ENCODE data around the gene KCNQ1.

The KCNQ1 gene

GRCh38 chr11:2687223-2687530 lies 242.4 kb downstream of the KCNQ1 start:
- no peak for DNase-seq (ENCODE audit: low read depth)
- TF ChIP-seq CTCF (IDR thresholded peaks at IDR 0.05; ENCODE audit: insufficient read depth, low read depth, low read length, missing control alignments) = no peak
- no peak overlapping the region for H3K4me3 ChIP-seq (ENCODE audit: low read length)

GRCh38 chr11:2687782-2688191 lies 243.0 kb downstream of the KCNQ1 start:
- H3K4me3 ChIP-seq (ENCODE audit: low read length) = no peak overlapping the region
- DNase-seq (ENCODE audit: low read depth) = no peak
- TF ChIP-seq CTCF (IDR thresholded peaks at IDR 0.05; ENCODE audit: insufficient read depth, low read depth, low read length, missing control alignments) = no peak

GRCh38 chr11:2688381-2689231 lies 243.8 kb downstream of the KCNQ1 start:
- H3K4me3 ChIP-seq (ENCODE audit: low read length) = no peak overlapping the region
- TF ChIP-seq CTCF (IDR thresholded peaks at IDR 0.05; ENCODE audit: insufficient read depth, low read depth, low read length, missing control alignments) = no peak
- no peak for DNase-seq (ENCODE audit: low read depth)

GRCh38 chr11:2689651-2690575 lies 245.1 kb downstream of the KCNQ1 start:
- TF ChIP-seq CTCF (IDR thresholded peaks at IDR 0.05; ENCODE audit: insufficient read depth, low read depth, low read length, missing control alignments) = no peak
- DNase-seq (ENCODE audit: low read depth) = no peak
- H3K4me3 ChIP-seq (ENCODE audit: low read length) = no peak overlapping the region

- H3K4me3 ChIP-seq (ENCODE audit: low read length) = no peak overlapping the region
- no peak for DNase-seq (ENCODE audit: low read depth)
- no peak for TF ChIP-seq CTCF (IDR thresholded peaks at IDR 0.05; ENCODE audit: insufficient read depth, low read depth, low read length, missing control alignments)
Observed at GRCh38 chr11:2690596-2691354, 246.0 kb downstream of the KCNQ1 start.

GRCh38 chr11:2691355-2691761 lies 246.6 kb downstream of the KCNQ1 start:
- no peak for TF ChIP-seq CTCF (IDR thresholded peaks at IDR 0.05; ENCODE audit: insufficient read depth, low read depth, low read length, missing control alignments)
- DNase-seq (ENCODE audit: low read depth) = no peak
- H3K4me3 ChIP-seq (ENCODE audit: low read length) = no peak overlapping the region

Data from epithelial cell of esophagus (primary cell).